ENCODE data around the gene TRIM33. TPM values are rescaled to one million over a fixed set of nuclear protein-coding genes. Genes with fewer than 3 reads are reported as not detected.

The TRIM33 gene
- polyA plus RNA-seq, 2 of the 4 experiments (the other 2 are of a cell fraction), result 8.7 to 14.9 TPM

DNA sequence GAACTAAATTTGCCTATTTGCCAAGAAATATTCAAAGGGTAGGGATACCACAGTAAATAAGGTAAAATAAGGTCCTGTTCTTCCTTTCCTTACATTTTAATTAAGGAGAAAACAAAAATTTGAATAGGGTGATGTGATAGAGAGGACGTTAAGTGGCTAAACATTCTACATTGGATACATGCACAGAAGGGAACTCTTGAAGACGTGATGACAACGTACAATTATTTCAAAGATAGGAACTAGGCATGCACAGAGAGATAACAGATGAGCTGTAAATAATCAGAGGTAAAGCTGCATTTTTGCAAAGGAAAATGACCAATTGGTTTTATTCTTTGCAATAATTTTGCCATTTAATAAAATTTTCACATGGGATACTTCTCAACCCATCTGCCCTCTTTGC lies 69.7 kb downstream of the TRIM33 start:
- Histone ChIP-seq H3K4me1 (no peaks in the 10 kb centered on the region), H3K4me2 (no peak overlapping the region), H3K4me3 (no peak overlapping the region), H3K27ac (no peak overlapping the region), H3K9me3 (no peaks in the 10 kb centered on the region)
- ATAC-seq (no peak), DNase-seq (ENCODE audit: low read depth in 1 of 2, low spot score in 1 of 2) (no peak), FAIRE-seq (no peak)
- ChIA-PET POLR2A (no interaction called here), CTCF (no interaction called here)
- 86% methylated on average over 3 of the region's 3 CpGs for WGBS (ENCODE audit: missing lambda C conversion rate)
- TF ChIP-seq CTCF (IDR thresholded peaks at IDR 0.05) (no peak), ZNF302 (CRISPR knock-in tag; IDR thresholded peaks at IDR 0.05) (no peak), BHLHE40 (IDR thresholded peaks at IDR 0.05; ENCODE audit: low read depth, low read length) (no peak), FOSL2 (IDR thresholded peaks at IDR 0.05) (no peak), FOSL2 (CRISPR knock-in tag; IDR thresholded peaks at IDR 0.05) (no peak), HDAC2 (IDR thresholded peaks at IDR 0.05) (no peak), CBX2 (IDR thresholded peaks at IDR 0.05; ENCODE audit: borderline replicate concordance, low read depth) (no peak), REST (IDR thresholded peaks at IDR 0.05) (no peak), JUN (IDR thresholded peaks at IDR 0.05) (no peak), EHMT2 (IDR thresholded peaks at IDR 0.05; ENCODE audit: low read depth) (no peak), TP53 (CRISPR knock-in tag; IDR thresholded peaks at IDR 0.05) (no peak), RAD21 (conservative IDR thresholded peaks at IDR 0.05 in 1 of 2, IDR thresholded peaks at IDR 0.05 in 1 of 2) (no peak), ESRRA (IDR thresholded peaks at IDR 0.05; ENCODE audit: borderline replicate concordance, low read length) (no peak), RARB (CRISPR knock-in tag; IDR thresholded peaks at IDR 0.05) (no peak), ZC3H11A (IDR thresholded peaks at IDR 0.05) (no peak), TFCP2L1 (CRISPR knock-in tag; IDR thresholded peaks at IDR 0.05) (no peak), FOXS1 (CRISPR knock-in tag; IDR thresholded peaks at IDR 0.05) (no peak), MAFK (IDR thresholded peaks at IDR 0.05; ENCODE audit: partially characterized antibody) (no peak)

DNA sequence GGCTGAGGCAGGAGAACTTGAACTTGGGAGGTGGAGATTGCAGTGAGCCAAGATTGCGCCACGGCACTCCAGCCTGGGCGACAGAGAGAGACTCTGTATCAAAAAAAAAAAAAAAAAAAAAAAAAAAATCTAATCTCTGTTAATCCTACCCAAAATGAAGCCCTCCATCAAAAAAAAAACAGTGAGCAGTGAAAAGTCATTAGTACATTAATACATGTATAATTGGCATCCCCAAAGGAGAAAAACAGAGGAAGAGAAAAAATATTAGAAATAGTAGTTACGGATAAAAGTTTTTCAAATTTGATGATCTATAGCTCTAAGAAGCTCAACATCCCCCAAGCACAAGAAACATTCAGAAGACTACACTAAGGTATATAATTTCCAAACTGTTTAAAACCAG lies 71.6 kb downstream of the TRIM33 start:
- TF ChIP-seq HEYL (CRISPR knock-in tag; IDR thresholded peaks at IDR 0.05) (no peak), ZNF302 (CRISPR knock-in tag; IDR thresholded peaks at IDR 0.05) (no peak), ZFP36 (IDR thresholded peaks at IDR 0.05; ENCODE audit: borderline replicate concordance, partially characterized antibody) (no peak), JUN (IDR thresholded peaks at IDR 0.05) (no peak), CHD4 (IDR thresholded peaks at IDR 0.05; ENCODE audit: borderline replicate concordance) (no peak), RFX5 (IDR thresholded peaks at IDR 0.05) (no peak), MAZ (IDR thresholded peaks at IDR 0.05; ENCODE audit: borderline replicate concordance, low read depth, low read length) (no peak), MAFK (IDR thresholded peaks at IDR 0.05; ENCODE audit: partially characterized antibody) (no peak), PBX3 (IDR thresholded peaks at IDR 0.05) (no peak), BHLHE40 (IDR thresholded peaks at IDR 0.05; ENCODE audit: low read depth, low read length) (no peak), NFE2L2 (conservative IDR thresholded peaks at IDR 0.05; ENCODE audit: low read length) (no peak), GATA3 (IDR thresholded peaks at IDR 0.05; ENCODE audit: borderline replicate concordance) (no peak), CHD2 (IDR thresholded peaks at IDR 0.05; ENCODE audit: low read length, partially characterized antibody) (no peak), REST (IDR thresholded peaks at IDR 0.05) (no peak)
- TF ChIP-seq, protein P1, sequence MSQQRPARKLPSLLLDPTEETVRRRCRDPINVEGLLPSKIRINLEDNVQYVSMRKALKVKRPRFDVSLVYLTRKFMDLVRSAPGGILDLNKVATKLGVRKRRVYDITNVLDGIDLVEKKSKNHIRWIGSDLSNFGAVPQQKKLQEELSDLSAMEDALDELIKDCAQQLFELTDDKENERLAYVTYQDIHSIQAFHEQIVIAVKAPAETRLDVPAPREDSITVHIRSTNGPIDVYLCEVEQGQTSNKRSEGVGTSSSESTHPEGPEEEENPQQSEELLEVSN (IDR thresholded peaks at IDR 0.05; ENCODE audit: borderline replicate concordance, low read depth), result no peak
- Histone ChIP-seq H3K4me1 (peaks cover 7% of the 10 kb centered on the region; the same call in 1 of the 3 replicates), H3K9me3 (no peaks in the 10 kb centered on the region), H3K4me2 (no peak overlapping the region), H3K27ac (no peak overlapping the region), H3K4me3 (no peak overlapping the region)
- ChIA-PET CTCF (no interaction called here), POLR2A (no interaction called here)
- FAIRE-seq (no peak), ATAC-seq (no peak), DNase-seq (ENCODE audit: low read depth in 1 of 2, low spot score in 1 of 2) (no peak)
- WGBS (ENCODE audit: missing lambda C conversion rate), result 97% methylated on average over 4 of the region's 4 CpGs
